ENCODE results near the gene TDO2. TPM values are rescaled to one million over a fixed set of nuclear protein-coding genes. Genes with fewer than 3 reads are reported as not detected.

TDO2 gene
- total RNA-seq, 1 donor from 2014 or later: 0.21 TPM

GRCh38 chr4:155908187-155909139 lies 5.0 kb downstream of the TDO2 start:
- Histone ChIP-seq H3K27ac (no peak overlapping the region), H3K9me3 (no peaks in the 10 kb centered on the region), H3K27me3 (no peaks in the 10 kb centered on the region), H3K4me3 (no peak overlapping the region), H3K36me3 (no peaks in the 10 kb centered on the region), H3K4me1 (no peaks in the 10 kb centered on the region)
- TF ChIP-seq CTCF (IDR thresholded peaks at IDR 0.05): no peak
- intact Hi-C loops (cut with DNase I): no loop called here
- DNase-seq (ENCODE audit: low spot score in 2 of 2): no peak

GRCh38 chr4:155909615-155910226 lies 6.2 kb downstream of the TDO2 start:
- Histone ChIP-seq H3K4me1 (no peaks in the 10 kb centered on the region), H3K27ac (no peak overlapping the region), H3K4me3 (no peak overlapping the region), H3K36me3 (no peaks in the 10 kb centered on the region), H3K27me3 (no peaks in the 10 kb centered on the region), H3K9me3 (no peaks in the 10 kb centered on the region)
- intact Hi-C loops (cut with DNase I): no loop called here
- no peak for TF ChIP-seq CTCF (IDR thresholded peaks at IDR 0.05)
- no peak for DNase-seq (ENCODE audit: low spot score in 2 of 2)

GRCh38 chr4:155911905-155912304 lies 8.4 kb downstream of the TDO2 start:
- no peak for DNase-seq (ENCODE audit: low spot score in 2 of 2)
- H3K27ac ChIP-seq: no peak overlapping the region
- H3K4me1 ChIP-seq: no peaks in the 10 kb centered on the region
- H3K27me3 ChIP-seq: no peaks in the 10 kb centered on the region
- H3K9me3 ChIP-seq: no peaks in the 10 kb centered on the region
- TF ChIP-seq CTCF (IDR thresholded peaks at IDR 0.05): no peak
- H3K4me3 ChIP-seq: no peak overlapping the region
- no peaks in the 10 kb centered on the region for H3K36me3 ChIP-seq
- intact Hi-C loops (cut with DNase I): no loop called here

GRCh38 chr4:155914782-155915181 lies 11.3 kb downstream of the TDO2 start:
- no peaks in the 10 kb centered on the region for H3K4me1 ChIP-seq
- H3K4me3 ChIP-seq: no peak overlapping the region
- no peak for TF ChIP-seq CTCF (IDR thresholded peaks at IDR 0.05)
- intact Hi-C loops (cut with DNase I): no loop called here
- H3K27me3 ChIP-seq: no peaks in the 10 kb centered on the region
- no peaks in the 10 kb centered on the region for H3K36me3 ChIP-seq
- no peaks in the 10 kb centered on the region for H3K9me3 ChIP-seq
- H3K27ac ChIP-seq: no peak overlapping the region
- no peak for DNase-seq (ENCODE audit: low spot score in 2 of 2)

- intact Hi-C loops (cut with DNase I): no loop called here
- Histone ChIP-seq H3K4me3 (no peak overlapping the region), H3K36me3 (peaks cover 0 to 4% of the 10 kb centered on the region in 2 donors), H3K9me3 (no peaks in the 10 kb centered on the region), H3K4me1 (no peaks in the 10 kb centered on the region), H3K27ac (no peak overlapping the region), H3K27me3 (no peaks in the 10 kb centered on the region)
- TF ChIP-seq CTCF (IDR thresholded peaks at IDR 0.05): no peak
- DNase-seq (ENCODE audit: low spot score in 2 of 2): no peak
Measured at GRCh38 chr4:155921597-155921996, 18.1 kb downstream of the TDO2 start.

Data from ascending aorta (tissue), 2 donors.